ENCODE results near the gene LRRC72.

Gene LRRC72

DNA sequence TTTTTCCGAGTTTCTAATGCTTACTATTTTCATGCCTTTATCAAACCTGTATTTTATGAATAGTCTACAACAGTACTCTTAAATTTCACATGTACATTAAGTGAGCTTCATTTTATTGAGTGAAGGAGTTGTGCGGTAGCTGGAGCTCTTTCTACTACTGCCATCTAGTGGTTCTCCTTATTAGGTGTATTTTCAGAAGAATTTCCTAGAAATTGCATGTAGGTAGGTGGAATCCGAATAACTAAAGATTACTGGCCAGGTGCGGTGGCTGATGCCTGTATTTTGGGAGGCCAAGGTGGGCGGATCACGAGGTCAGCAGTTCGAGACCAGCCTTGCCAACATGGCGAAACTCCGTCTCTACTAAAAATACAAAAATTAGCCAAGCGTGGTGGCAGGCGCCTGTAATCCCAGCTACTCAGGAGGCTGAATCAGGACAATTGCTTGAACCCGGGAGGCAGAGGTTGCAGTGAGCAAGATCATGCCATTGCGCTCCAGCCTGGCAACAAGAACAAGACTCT is 38.3 kb downstream of the LRRC72 start:
- 41 to 42% methylated on average over 13 of the region's 13 CpGs for WGBS, 2 experiments
- H3K36me3 ChIP-seq (ENCODE audit: control insufficient read depth, insufficient read depth, low read length), result no peaks in the 10 kb centered on the region
- H3K27me3 ChIP-seq (ENCODE audit: control insufficient read depth, insufficient read depth, low read length, poor library complexity, severe bottlenecking), result no peaks in the 10 kb centered on the region
- H3K27ac ChIP-seq (ENCODE audit: insufficient read depth, low read depth, low read length, poor library complexity, severe bottlenecking), result no peak overlapping the region
- no peak overlapping the region for H3K4me3 ChIP-seq (ENCODE audit: insufficient read depth, low read depth, low read length)
- H3K4me1 ChIP-seq (ENCODE audit: control insufficient read depth, insufficient read depth, low read length), result no peaks in the 10 kb centered on the region
- no peaks in the 10 kb centered on the region for H3K9me3 ChIP-seq (ENCODE audit: control insufficient read depth, low read length)

DNA sequence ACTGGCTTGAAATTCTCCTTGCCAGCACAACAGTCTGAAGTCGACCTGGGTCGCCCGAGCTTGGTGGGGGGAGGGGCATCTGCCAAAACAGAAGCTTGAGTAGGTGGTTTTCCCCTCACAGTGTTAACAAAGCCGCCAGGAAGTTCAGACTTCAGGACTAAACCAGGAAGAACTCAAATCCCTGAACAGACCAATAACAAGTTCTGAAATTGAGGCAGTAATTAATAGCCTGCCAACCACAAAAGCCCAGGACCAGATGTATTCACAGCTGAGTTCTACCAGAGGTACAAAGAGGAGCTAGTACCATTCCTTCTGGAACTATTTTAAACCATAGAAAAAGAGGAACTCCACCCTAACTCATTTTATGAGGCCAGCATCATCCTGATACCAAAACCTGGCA is 45.3 kb downstream of the LRRC72 start:
- Histone ChIP-seq H3K4me1 (ENCODE audit: control insufficient read depth, insufficient read depth, low read length) (no peaks in the 10 kb centered on the region), H3K4me3 (ENCODE audit: insufficient read depth, low read depth, low read length) (no peak overlapping the region), H3K27ac (ENCODE audit: insufficient read depth, low read depth, low read length, poor library complexity, severe bottlenecking) (no peak overlapping the region), H3K36me3 (ENCODE audit: control insufficient read depth, insufficient read depth, low read length) (no peaks in the 10 kb centered on the region), H3K27me3 (ENCODE audit: control insufficient read depth, insufficient read depth, low read length, poor library complexity, severe bottlenecking) (no peaks in the 10 kb centered on the region), H3K9me3 (ENCODE audit: control insufficient read depth, low read length) (no peaks in the 10 kb centered on the region)
- WGBS, 2 experiments, result 80 to 86% methylated on average over 4 of the region's 4 CpGs

GRCh38 chr7:16579216-16579615 is 52.6 kb downstream of the LRRC72 start:
- Histone ChIP-seq H3K9me3 (ENCODE audit: control insufficient read depth, low read length) (no peaks in the 10 kb centered on the region), H3K4me3 (ENCODE audit: insufficient read depth, low read depth, low read length) (no peak overlapping the region), H3K36me3 (ENCODE audit: control insufficient read depth, insufficient read depth, low read length) (no peaks in the 10 kb centered on the region), H3K27ac (ENCODE audit: insufficient read depth, low read depth, low read length, poor library complexity, severe bottlenecking) (no peak overlapping the region), H3K4me1 (ENCODE audit: control insufficient read depth, insufficient read depth, low read length) (no peaks in the 10 kb centered on the region), H3K27me3 (ENCODE audit: control insufficient read depth, insufficient read depth, low read length, poor library complexity, severe bottlenecking) (no peaks in the 10 kb centered on the region)
- 85 to 88% methylated on average over 7 of the region's 8 CpGs for WGBS, 2 experiments

DNA sequence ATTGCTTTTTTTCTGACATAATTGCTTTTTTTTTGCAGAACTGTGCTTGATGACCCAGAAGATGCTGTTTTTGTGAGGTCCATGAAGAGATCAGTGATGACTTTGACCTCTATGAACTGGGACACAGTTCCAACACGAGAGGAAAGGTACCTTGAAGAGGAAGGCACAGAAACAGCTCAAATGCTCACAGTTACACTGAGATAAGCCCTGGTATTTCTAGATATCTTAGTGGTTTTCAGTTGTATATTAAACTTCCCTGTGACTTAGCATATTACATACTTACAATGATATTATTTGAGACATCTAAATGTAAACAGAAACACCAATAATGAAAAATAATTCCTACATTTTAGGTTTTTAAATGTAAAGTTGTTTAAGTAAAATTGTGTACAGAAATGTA is 54.7 kb downstream of the LRRC72 start:
- 69 to 91% methylated on average over 1 of the region's 1 CpG for WGBS, 2 experiments

GRCh38 chr7:16583834-16584233 is 57.2 kb downstream of the LRRC72 start:
- Histone ChIP-seq H3K36me3 (ENCODE audit: control insufficient read depth, insufficient read depth, low read length) (no peaks in the 10 kb centered on the region), H3K27me3 (ENCODE audit: control insufficient read depth, insufficient read depth, low read length, poor library complexity, severe bottlenecking) (no peaks in the 10 kb centered on the region), H3K4me1 (ENCODE audit: control insufficient read depth, insufficient read depth, low read length) (no peaks in the 10 kb centered on the region), H3K9me3 (ENCODE audit: control insufficient read depth, low read length) (no peaks in the 10 kb centered on the region), H3K27ac (ENCODE audit: insufficient read depth, low read depth, low read length, poor library complexity, severe bottlenecking) (no peak overlapping the region), H3K4me3 (ENCODE audit: insufficient read depth, low read depth, low read length) (no peak overlapping the region)
- 94 to 95% methylated on average over 7 of the region's 7 CpGs for WGBS, 2 experiments

More for the DNA sequence above, 54.7 kb downstream of the LRRC72 start:
- Histone ChIP-seq H3K27me3 (ENCODE audit: control insufficient read depth, insufficient read depth, low read length, poor library complexity, severe bottlenecking) (no peaks in the 10 kb centered on the region), H3K27ac (ENCODE audit: insufficient read depth, low read depth, low read length, poor library complexity, severe bottlenecking) (no peak overlapping the region), H3K4me3 (ENCODE audit: insufficient read depth, low read depth, low read length) (no peak overlapping the region), H3K9me3 (ENCODE audit: control insufficient read depth, low read length) (no peaks in the 10 kb centered on the region), H3K36me3 (ENCODE audit: control insufficient read depth, insufficient read depth, low read length) (no peaks in the 10 kb centered on the region), H3K4me1 (ENCODE audit: control insufficient read depth, insufficient read depth, low read length) (no peaks in the 10 kb centered on the region)

GRCh38 chr7:16585540-16585939 is 58.9 kb downstream of the LRRC72 start:
- Histone ChIP-seq H3K4me3 (ENCODE audit: insufficient read depth, low read depth, low read length) (no peak overlapping the region), H3K9me3 (ENCODE audit: control insufficient read depth, low read length) (no peaks in the 10 kb centered on the region), H3K27ac (ENCODE audit: insufficient read depth, low read depth, low read length, poor library complexity, severe bottlenecking) (no peak overlapping the region), H3K36me3 (ENCODE audit: control insufficient read depth, insufficient read depth, low read length) (no peaks in the 10 kb centered on the region), H3K4me1 (ENCODE audit: control insufficient read depth, insufficient read depth, low read length) (no peaks in the 10 kb centered on the region), H3K27me3 (ENCODE audit: control insufficient read depth, insufficient read depth, low read length, poor library complexity, severe bottlenecking) (no peaks in the 10 kb centered on the region)
- 95% methylated on average over 17 of the region's 17 CpGs for WGBS, 2 experiments

- Histone ChIP-seq H3K4me3 (ENCODE audit: insufficient read depth, low read depth, low read length) (no peak overlapping the region), H3K27ac (ENCODE audit: insufficient read depth, low read depth, low read length, poor library complexity, severe bottlenecking) (no peak overlapping the region), H3K27me3 (ENCODE audit: control insufficient read depth, insufficient read depth, low read length, poor library complexity, severe bottlenecking) (no peaks in the 10 kb centered on the region), H3K4me1 (ENCODE audit: control insufficient read depth, insufficient read depth, low read length) (no peaks in the 10 kb centered on the region), H3K36me3 (ENCODE audit: control insufficient read depth, insufficient read depth, low read length) (no peaks in the 10 kb centered on the region), H3K9me3 (ENCODE audit: control insufficient read depth, low read length) (no peaks in the 10 kb centered on the region)
- 96% methylated on average over 41 of the region's 42 CpGs for WGBS, 2 experiments
Measured at GRCh38 chr7:16586081-16586874, 59.7 kb downstream of the LRRC72 start.

DNA sequence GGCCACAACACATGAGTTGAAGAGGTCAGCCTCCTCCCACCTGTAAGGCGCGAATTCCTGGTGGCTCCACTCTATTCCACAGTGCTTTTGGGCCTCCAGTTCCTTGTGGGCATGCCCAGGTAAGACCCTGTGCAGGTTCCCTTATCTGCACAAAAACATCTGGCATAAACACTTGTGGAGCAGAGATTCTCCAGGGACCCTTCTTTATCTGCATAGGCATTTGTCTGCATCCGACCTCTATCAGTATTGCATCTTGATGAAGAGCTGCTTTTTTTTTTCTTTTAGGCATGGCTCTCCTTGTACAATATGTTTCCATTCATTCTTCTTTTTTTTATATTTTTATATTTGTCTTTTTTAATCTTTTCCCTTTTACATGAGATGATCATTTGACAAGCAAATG is 60.5 kb downstream of the LRRC72 start:
- 93 to 97% methylated on average over 3 of the region's 3 CpGs for WGBS, 2 experiments

GRCh38 chr7:16587790-16588189 is 61.2 kb downstream of the LRRC72 start:
- Histone ChIP-seq H3K4me1 (ENCODE audit: control insufficient read depth, insufficient read depth, low read length) (no peaks in the 10 kb centered on the region), H3K9me3 (ENCODE audit: control insufficient read depth, low read length) (no peaks in the 10 kb centered on the region), H3K27me3 (ENCODE audit: control insufficient read depth, insufficient read depth, low read length, poor library complexity, severe bottlenecking) (no peaks in the 10 kb centered on the region), H3K27ac (ENCODE audit: insufficient read depth, low read depth, low read length, poor library complexity, severe bottlenecking) (no peak overlapping the region), H3K4me3 (ENCODE audit: insufficient read depth, low read depth, low read length) (no peak overlapping the region), H3K36me3 (ENCODE audit: control insufficient read depth, insufficient read depth, low read length) (no peaks in the 10 kb centered on the region)
- WGBS, 2 experiments, result 61 to 75% methylated on average over 6 of the region's 6 CpGs

More for the DNA sequence above, 60.5 kb downstream of the LRRC72 start:
- Histone ChIP-seq H3K36me3 (ENCODE audit: control insufficient read depth, insufficient read depth, low read length) (no peaks in the 10 kb centered on the region), H3K27ac (ENCODE audit: insufficient read depth, low read depth, low read length, poor library complexity, severe bottlenecking) (no peak overlapping the region), H3K4me3 (ENCODE audit: insufficient read depth, low read depth, low read length) (no peak overlapping the region), H3K9me3 (ENCODE audit: control insufficient read depth, low read length) (no peaks in the 10 kb centered on the region), H3K4me1 (ENCODE audit: control insufficient read depth, insufficient read depth, low read length) (no peaks in the 10 kb centered on the region), H3K27me3 (ENCODE audit: control insufficient read depth, insufficient read depth, low read length, poor library complexity, severe bottlenecking) (no peaks in the 10 kb centered on the region)

DNA sequence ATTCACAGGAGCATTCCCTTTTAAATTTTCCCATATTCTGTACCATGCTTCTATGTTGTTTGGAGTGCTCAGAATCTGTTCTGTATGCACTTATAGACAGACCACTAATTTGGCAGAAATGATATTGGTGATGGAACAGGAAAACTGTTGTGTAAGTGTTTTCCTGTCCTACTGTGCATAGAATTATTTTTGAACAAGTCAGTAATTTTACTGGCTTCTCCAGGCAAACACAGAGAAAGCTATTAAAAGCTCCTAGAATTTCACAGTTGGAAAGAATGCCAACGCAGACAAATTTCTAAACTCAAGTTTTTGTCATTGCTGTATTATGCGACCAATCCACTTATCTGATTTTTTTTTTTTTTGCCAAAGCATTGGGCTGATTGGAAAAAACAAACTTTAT is 63.3 kb downstream of the LRRC72 start:
- 93 to 95% methylated on average over 2 of the region's 2 CpGs for WGBS, 2 experiments
- Histone ChIP-seq H3K9me3 (ENCODE audit: control insufficient read depth, low read length) (no peaks in the 10 kb centered on the region), H3K27ac (ENCODE audit: insufficient read depth, low read depth, low read length, poor library complexity, severe bottlenecking) (no peak overlapping the region), H3K36me3 (ENCODE audit: control insufficient read depth, insufficient read depth, low read length) (no peaks in the 10 kb centered on the region), H3K4me1 (ENCODE audit: control insufficient read depth, insufficient read depth, low read length) (no peaks in the 10 kb centered on the region), H3K27me3 (ENCODE audit: control insufficient read depth, insufficient read depth, low read length, poor library complexity, severe bottlenecking) (no peaks in the 10 kb centered on the region), H3K4me3 (ENCODE audit: insufficient read depth, low read depth, low read length) (no peak overlapping the region)
